ENCODE results near the gene CNN2. TPM values are rescaled to one million over a fixed set of nuclear protein-coding genes. Genes with fewer than 3 reads are reported as not detected.

The CNN2 gene
- total and polyA plus RNA-seq, 2 of the 13 experiments (the other 11 are each of a cell fraction or from before 2014, with no cell fraction given): 63.6 to 70.0 TPM

- TF ChIP-seq ZNF407 (CRISPR knock-in tag; IDR thresholded peaks at IDR 0.05; ENCODE audit: not compliant biosample characterization) (no peak), MIER3 (CRISPR knock-in tag; IDR thresholded peaks at IDR 0.05; ENCODE audit: borderline replicate concordance) (peak; percentile 21; the same call in 1 of the 2 replicates), ZFAT (CRISPR knock-in tag; conservative IDR thresholded peaks at IDR 0.05) (no peak), ZNF605 (CRISPR knock-in tag; IDR thresholded peaks at IDR 0.05) (peak; percentile 65), ZNF749 (CRISPR knock-in tag; IDR thresholded peaks at IDR 0.05; ENCODE audit: borderline replicate concordance) (no peak), DNMT3B (CRISPR knock-in tag; conservative IDR thresholded peaks at IDR 0.05) (no peak), PCBP1 (IDR thresholded peaks at IDR 0.05; ENCODE audit: borderline replicate concordance, low read depth, low read length) (no peak), PHF5A (CRISPR knock-in tag; IDR thresholded peaks at IDR 0.05; ENCODE audit: low read depth, unreplicated experiment) (no peak), KLF13 (CRISPR knock-in tag; IDR thresholded peaks at IDR 0.05) (no peak), ZNF75D (CRISPR knock-in tag; IDR thresholded peaks at IDR 0.05; ENCODE audit: borderline replicate concordance) (no peak), HNF4G (IDR thresholded peaks at IDR 0.05; ENCODE audit: borderline replicate concordance, low read depth, low read length) (peak; percentile 92), HNF4G (CRISPR knock-in tag; IDR thresholded peaks at IDR 0.05; ENCODE audit: borderline replicate concordance, low read depth) (peak; percentile 47; the same call in 1 of the 2 replicates), MXI1 (IDR thresholded peaks at IDR 0.05; ENCODE audit: borderline replicate concordance, low read depth, low read length) (peak; percentile 53; the same call in 1 of the 3 replicates), ZNF788 (CRISPR knock-in tag; IDR thresholded peaks at IDR 0.05; ENCODE audit: borderline replicate concordance) (peak; percentile 35; the same call in 1 of the 2 replicates), SRF (IDR thresholded peaks at IDR 0.05; ENCODE audit: low read depth, low read length) (no peak), ZBTB49 (CRISPR knock-in tag; IDR thresholded peaks at IDR 0.05; ENCODE audit: borderline replicate concordance) (no peak), NR2F1 (CRISPR knock-in tag; IDR thresholded peaks at IDR 0.05) (peak; percentile 67 to 75)
Measured at GRCh38 chr19:993361-993830, 33.0 kb upstream of the CNN2 start (continued).

All from HepG2 (cell line).